ENCODE measurements around the gene LTF. TPM values are rescaled to one million over a fixed set of nuclear protein-coding genes. Genes with fewer than 3 reads are reported as not detected.
"Not testable (repeated sequence)": the region's sequence is repeated elsewhere in the genome, so short reads cannot be mapped to it uniquely, and the experiment has no call there.

The LTF gene
- polyA plus RNA-seq, 1 donor from 2014 or later = not detected

DNA sequence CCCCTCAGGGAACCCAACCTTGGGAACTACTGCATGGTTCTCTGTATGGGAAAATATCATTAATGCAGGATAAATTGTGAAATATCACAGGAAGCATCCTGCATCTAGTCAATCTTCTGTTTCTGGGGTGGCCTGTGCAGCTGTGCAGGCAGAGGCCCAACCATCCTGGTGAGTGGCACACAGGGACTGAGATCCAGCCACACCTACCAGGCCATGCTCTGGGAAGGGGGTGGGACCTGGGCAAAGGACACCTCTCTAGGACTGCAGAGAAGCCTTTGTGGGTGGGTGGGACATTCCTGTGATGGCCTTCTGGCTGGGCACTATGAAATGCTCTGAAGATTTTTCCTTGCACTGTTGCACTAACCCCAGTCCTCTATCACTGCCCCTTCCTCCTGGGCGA lies 30.9 kb downstream of the LTF start:
- no peaks in the 10 kb centered on the region for H4K20me1 ChIP-seq (ENCODE audit: insufficient read depth)

DNA sequence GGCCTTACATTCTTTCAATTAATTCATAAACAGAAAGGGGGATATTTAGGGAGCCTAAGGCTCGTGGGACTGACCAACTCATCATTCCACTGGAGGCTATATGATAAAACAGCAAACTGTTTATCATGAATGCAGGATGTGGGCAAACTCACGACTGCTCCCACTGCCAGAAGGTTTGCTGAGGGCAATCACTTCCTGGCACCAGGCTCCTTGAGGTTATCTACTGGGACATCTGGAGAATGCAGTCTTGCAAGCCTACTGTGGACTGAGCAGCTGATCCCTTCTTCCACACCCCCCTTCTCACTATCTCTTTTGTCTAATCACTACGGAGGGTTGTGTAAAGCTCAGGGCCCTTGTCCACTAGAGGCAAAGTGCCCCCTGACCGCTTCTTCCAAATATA lies 31.6 kb downstream of the LTF start:
- not testable (repeated sequence) for H3K9me3 ChIP-seq (ENCODE audit: low read length); H4K20me1 ChIP-seq (ENCODE audit: insufficient read depth); H3K4me2 ChIP-seq (ENCODE audit: low read length); H3K9me2 ChIP-seq (ENCODE audit: insufficient read depth, low read length); H3K27ac ChIP-seq (ENCODE audit: low read length); H3K79me2 ChIP-seq (replicated peaks; ENCODE audit: insufficient read depth, low read length); H2AFZ ChIP-seq (ENCODE audit: low read depth, low read length); H3K27me3 ChIP-seq (ENCODE audit: insufficient read depth, low read depth, low read length); H3K36me3 ChIP-seq (ENCODE audit: insufficient read depth, low read length); H3K9ac ChIP-seq (ENCODE audit: low read length); H3F3A ChIP-seq (ENCODE audit: insufficient read depth, low read length, poor library complexity, severe bottlenecking); H3K4me3 ChIP-seq (ENCODE audit: low read length)

More for the DNA sequence above, 30.9 kb downstream of the LTF start:
- Histone ChIP-seq H3K9me3 (ENCODE audit: low read length) (no peaks in the 10 kb centered on the region), H3K79me2 (replicated peaks; ENCODE audit: insufficient read depth, low read length) (no peaks in the 10 kb centered on the region), H3F3A (ENCODE audit: insufficient read depth, low read length, poor library complexity, severe bottlenecking) (no peaks in the 10 kb centered on the region), H3K27me3 (ENCODE audit: insufficient read depth, low read depth, low read length) (no peaks in the 10 kb centered on the region), H3K4me3 (ENCODE audit: low read length) (no peak overlapping the region), H3K9me2 (ENCODE audit: insufficient read depth, low read length) (no peaks in the 10 kb centered on the region), H3K36me3 (ENCODE audit: insufficient read depth, low read length) (no peaks in the 10 kb centered on the region), H3K4me2 (ENCODE audit: low read length) (no peak overlapping the region), H3K27ac (ENCODE audit: low read length) (no peak overlapping the region), H2AFZ (ENCODE audit: low read depth, low read length) (no peak overlapping the region), H3K9ac (ENCODE audit: low read length) (no peak overlapping the region)
- TF ChIP-seq POLR2AphosphoS5 (IDR thresholded peaks at IDR 0.05) (no peak), MXI1 (conservative IDR thresholded peaks at IDR 0.05; ENCODE audit: poor library complexity, severe bottlenecking) (no peak)

DNA sequence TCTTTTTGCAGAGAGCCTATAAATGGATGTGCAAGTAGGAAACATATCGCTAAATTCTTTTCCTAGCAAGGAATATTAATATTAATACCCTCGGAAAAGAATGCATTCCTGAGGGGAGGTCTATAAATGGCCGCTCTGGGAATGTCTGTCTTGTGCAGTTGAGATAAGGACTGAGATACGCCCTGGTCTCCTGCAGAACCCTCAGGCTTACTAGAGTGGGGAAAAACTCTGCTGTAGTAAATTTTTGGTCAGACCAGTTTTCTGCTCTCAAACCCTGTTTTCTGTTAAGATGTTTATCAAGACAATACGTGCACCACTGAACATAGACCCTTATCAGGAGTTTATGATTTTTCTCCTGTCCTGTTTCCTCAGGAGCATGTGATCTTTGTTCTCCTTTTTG lies 32.8 kb downstream of the LTF start:
- H3K9ac ChIP-seq (ENCODE audit: low read length) = not testable (repeated sequence)

DNA sequence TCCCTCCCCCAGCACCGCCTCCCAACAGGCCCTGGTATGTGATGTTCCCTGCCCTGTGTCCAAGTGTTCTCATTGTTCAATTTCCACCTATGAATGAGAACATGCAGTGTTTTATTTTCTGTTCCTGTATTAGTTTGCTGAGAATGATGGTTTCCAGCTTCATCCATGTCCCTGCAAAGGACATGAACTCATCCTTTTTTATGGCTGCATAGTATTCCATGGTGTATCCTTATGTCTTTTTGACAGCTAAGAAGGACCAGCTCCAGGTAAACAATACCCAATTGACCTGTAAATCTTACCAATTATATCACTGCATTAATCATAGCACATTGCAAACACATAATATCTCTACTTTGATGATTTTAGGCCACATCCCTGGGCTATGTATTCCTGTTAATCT lies 33.8 kb downstream of the LTF start:
- H2AFZ ChIP-seq (ENCODE audit: low read depth, low read length); H3K4me3 ChIP-seq (ENCODE audit: low read length); H3K9ac ChIP-seq (ENCODE audit: low read length); H3F3A ChIP-seq (ENCODE audit: insufficient read depth, low read length, poor library complexity, severe bottlenecking); H3K9me3 ChIP-seq (ENCODE audit: low read length); H4K20me1 ChIP-seq (ENCODE audit: insufficient read depth); H3K9me2 ChIP-seq (ENCODE audit: insufficient read depth, low read length); H3K36me3 ChIP-seq (ENCODE audit: insufficient read depth, low read length); H3K79me2 ChIP-seq (replicated peaks; ENCODE audit: insufficient read depth, low read length); H3K27me3 ChIP-seq (ENCODE audit: insufficient read depth, low read depth, low read length); H3K27ac ChIP-seq (ENCODE audit: low read length); H3K4me2 ChIP-seq (ENCODE audit: low read length): not testable (repeated sequence)

More for the DNA sequence above, 32.8 kb downstream of the LTF start:
- H3K79me2 ChIP-seq (replicated peaks; ENCODE audit: insufficient read depth, low read length); H3K9me3 ChIP-seq (ENCODE audit: low read length); H3K4me3 ChIP-seq (ENCODE audit: low read length); H3K4me2 ChIP-seq (ENCODE audit: low read length); H3F3A ChIP-seq (ENCODE audit: insufficient read depth, low read length, poor library complexity, severe bottlenecking); H3K27me3 ChIP-seq (ENCODE audit: insufficient read depth, low read depth, low read length); H3K36me3 ChIP-seq (ENCODE audit: insufficient read depth, low read length); H3K27ac ChIP-seq (ENCODE audit: low read length); H3K9me2 ChIP-seq (ENCODE audit: insufficient read depth, low read length); H4K20me1 ChIP-seq (ENCODE audit: insufficient read depth); H2AFZ ChIP-seq (ENCODE audit: low read depth, low read length): not testable (repeated sequence)

DNA sequence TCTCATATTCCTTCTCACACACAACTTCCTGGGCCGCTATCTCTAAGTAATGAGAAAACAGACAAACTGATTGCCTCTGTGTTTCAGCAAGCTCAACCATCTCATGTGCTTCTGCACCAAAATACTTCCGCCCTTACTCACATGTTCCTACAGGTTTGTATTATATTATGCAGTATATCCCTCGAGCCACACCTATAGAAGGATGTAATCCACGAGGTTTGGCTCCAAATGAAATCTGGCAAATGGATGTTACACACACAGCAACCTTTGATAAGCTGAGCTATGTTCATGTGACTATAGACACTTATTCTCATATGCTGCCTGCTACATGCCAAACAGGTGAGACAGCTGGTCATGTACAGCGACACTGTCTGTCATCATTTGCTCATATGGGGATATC lies 35.0 kb downstream of the LTF start:
- Histone ChIP-seq H3K9ac (ENCODE audit: low read length) (no peak overlapping the region), H3F3A (ENCODE audit: insufficient read depth, low read length, poor library complexity, severe bottlenecking) (no peaks in the 10 kb centered on the region), H4K20me1 (ENCODE audit: insufficient read depth) (no peaks in the 10 kb centered on the region), H3K36me3 (ENCODE audit: insufficient read depth, low read length) (no peaks in the 10 kb centered on the region), H3K79me2 (replicated peaks; ENCODE audit: insufficient read depth, low read length) (no peaks in the 10 kb centered on the region), H3K27ac (ENCODE audit: low read length) (no peak overlapping the region), H3K27me3 (ENCODE audit: insufficient read depth, low read depth, low read length) (no peaks in the 10 kb centered on the region), H3K9me2 (ENCODE audit: insufficient read depth, low read length) (no peaks in the 10 kb centered on the region), H3K4me2 (ENCODE audit: low read length) (no peak overlapping the region), H2AFZ (ENCODE audit: low read depth, low read length) (no peak overlapping the region), H3K4me3 (ENCODE audit: low read length) (no peak overlapping the region), H3K9me3 (ENCODE audit: low read length) (no peaks in the 10 kb centered on the region)
- TF ChIP-seq, protein P1, sequence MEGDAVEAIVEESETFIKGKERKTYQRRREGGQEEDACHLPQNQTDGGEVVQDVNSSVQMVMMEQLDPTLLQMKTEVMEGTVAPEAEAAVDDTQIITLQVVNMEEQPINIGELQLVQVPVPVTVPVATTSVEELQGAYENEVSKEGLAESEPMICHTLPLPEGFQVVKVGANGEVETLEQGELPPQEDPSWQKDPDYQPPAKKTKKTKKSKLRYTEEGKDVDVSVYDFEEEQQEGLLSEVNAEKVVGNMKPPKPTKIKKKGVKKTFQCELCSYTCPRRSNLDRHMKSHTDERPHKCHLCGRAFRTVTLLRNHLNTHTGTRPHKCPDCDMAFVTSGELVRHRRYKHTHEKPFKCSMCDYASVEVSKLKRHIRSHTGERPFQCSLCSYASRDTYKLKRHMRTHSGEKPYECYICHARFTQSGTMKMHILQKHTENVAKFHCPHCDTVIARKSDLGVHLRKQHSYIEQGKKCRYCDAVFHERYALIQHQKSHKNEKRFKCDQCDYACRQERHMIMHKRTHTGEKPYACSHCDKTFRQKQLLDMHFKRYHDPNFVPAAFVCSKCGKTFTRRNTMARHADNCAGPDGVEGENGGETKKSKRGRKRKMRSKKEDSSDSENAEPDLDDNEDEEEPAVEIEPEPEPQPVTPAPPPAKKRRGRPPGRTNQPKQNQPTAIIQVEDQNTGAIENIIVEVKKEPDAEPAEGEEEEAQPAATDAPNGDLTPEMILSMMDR (IDR thresholded peaks at IDR 0.05; ENCODE audit: poor library complexity, severe bottlenecking) = no peak
- TF ChIP-seq SMC3 (conservative IDR thresholded peaks at IDR 0.05; ENCODE audit: poor library complexity) (no peak), POLR2AphosphoS5 (IDR thresholded peaks at IDR 0.05) (no peak), MXI1 (conservative IDR thresholded peaks at IDR 0.05; ENCODE audit: poor library complexity, severe bottlenecking) (no peak), EZH2 (IDR thresholded peaks at IDR 0.05; ENCODE audit: borderline replicate concordance, insufficient read depth, low read length, poor library complexity, severe bottlenecking) (no peak), RAD21 (conservative IDR thresholded peaks at IDR 0.05) (no peak), EP300 (conservative IDR thresholded peaks at IDR 0.05; ENCODE audit: poor library complexity, severe bottlenecking) (no peak), TAF1 (IDR thresholded peaks at IDR 0.05; ENCODE audit: low read depth) (no peak)
- TF ChIP-seq, protein P2, sequence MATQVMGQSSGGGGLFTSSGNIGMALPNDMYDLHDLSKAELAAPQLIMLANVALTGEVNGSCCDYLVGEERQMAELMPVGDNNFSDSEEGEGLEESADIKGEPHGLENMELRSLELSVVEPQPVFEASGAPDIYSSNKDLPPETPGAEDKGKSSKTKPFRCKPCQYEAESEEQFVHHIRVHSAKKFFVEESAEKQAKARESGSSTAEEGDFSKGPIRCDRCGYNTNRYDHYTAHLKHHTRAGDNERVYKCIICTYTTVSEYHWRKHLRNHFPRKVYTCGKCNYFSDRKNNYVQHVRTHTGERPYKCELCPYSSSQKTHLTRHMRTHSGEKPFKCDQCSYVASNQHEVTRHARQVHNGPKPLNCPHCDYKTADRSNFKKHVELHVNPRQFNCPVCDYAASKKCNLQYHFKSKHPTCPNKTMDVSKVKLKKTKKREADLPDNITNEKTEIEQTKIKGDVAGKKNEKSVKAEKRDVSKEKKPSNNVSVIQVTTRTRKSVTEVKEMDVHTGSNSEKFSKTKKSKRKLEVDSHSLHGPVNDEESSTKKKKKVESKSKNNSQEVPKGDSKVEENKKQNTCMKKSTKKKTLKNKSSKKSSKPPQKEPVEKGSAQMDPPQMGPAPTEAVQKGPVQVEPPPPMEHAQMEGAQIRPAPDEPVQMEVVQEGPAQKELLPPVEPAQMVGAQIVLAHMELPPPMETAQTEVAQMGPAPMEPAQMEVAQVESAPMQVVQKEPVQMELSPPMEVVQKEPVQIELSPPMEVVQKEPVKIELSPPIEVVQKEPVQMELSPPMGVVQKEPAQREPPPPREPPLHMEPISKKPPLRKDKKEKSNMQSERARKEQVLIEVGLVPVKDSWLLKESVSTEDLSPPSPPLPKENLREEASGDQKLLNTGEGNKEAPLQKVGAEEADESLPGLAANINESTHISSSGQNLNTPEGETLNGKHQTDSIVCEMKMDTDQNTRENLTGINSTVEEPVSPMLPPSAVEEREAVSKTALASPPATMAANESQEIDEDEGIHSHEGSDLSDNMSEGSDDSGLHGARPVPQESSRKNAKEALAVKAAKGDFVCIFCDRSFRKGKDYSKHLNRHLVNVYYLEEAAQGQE (IDR thresholded peaks at IDR 0.05; ENCODE audit: borderline replicate concordance) = no peak
